HS-5 (cell line): ENCODE data around the gene KLHDC9.
"Not testable (repeated sequence)": the region's sequence is repeated elsewhere in the genome, so short reads cannot be mapped to it uniquely, and the experiment has no call there.

ENCODE experiments used
- DNase-seq: peaks from one replicate; pipeline ENCODE4 v3.0.0-alpha.2; 2012; ENCODE audit warnings: low read depth

KLHDC9 gene

DNA sequence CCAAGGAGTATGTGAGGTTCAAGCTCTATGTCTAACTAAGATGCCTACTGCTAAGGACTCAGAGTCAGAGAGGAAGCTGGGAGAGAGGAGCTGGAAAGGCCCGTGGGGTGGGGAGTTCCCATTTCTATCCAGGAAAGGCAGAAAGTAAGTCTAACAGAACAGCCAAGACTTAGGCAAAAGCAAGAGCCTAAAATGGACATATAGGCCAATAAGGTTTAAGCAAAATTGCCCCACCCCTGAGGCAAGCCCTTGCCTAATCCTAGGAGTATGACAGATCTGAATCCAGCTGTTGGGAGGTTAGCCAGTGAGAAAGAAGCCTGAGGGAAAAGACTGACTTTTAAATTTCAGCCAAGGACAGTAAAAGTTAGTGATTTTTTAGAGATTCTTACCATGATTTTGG lies 1.6 kb upstream of the KLHDC9 start:
- no peak for DNase-seq

- DNase-seq, result no peak
These were observed 1.1 kb downstream of the KLHDC9 start for GRCh38 chr1:161099090-161099802.

GRCh38 chr1:161100556-161100955 lies 2.4 kb downstream of the KLHDC9 start:
- no peak for DNase-seq

- no peak for DNase-seq
These were observed 8.3 kb downstream of the KLHDC9 start for GRCh38 chr1:161106431-161106830.

GRCh38 chr1:161111117-161111516 lies 13.0 kb downstream of the KLHDC9 start:
- no peak for DNase-seq

DNA sequence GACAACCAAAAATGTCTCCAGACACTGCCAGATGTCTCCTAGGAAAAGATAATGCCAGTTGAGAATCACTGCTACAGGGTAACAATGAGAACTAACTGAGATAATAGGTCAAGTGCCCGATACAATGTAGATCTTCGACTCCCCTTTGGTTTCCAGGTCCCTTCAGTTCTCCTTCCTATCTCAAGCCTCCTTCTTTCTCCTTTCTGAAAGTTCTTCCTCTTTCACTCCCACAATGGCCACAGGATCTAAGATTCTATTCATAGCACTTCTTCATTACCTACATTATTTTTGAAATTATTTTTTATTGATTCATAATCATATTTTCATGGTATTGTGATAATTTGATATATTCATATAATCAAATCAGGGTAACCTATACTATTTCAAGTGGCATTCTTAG lies 13.4 kb downstream of the KLHDC9 start:
- no peak for DNase-seq

GRCh38 chr1:161113915-161114314 lies 15.8 kb downstream of the KLHDC9 start:
- no peak for DNase-seq

DNA sequence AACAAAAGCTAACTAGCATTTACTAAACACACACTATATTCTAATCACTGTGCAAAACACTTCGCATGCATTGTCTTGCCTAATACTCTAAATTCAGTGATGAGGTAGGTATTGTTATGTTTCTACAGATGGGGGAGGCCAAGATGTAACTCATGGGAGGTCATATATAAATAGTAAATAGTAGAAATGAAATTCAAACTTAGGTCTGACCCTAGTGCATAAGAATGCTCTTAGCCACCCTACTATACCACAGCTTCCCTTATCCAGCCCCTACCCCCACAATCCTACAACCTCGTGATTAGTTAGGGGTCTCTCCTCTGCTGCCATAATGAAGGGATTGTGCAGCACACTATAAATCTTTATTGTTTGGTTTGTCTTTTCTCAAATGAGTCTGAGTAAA lies 16.4 kb downstream of the KLHDC9 start:
- DNase-seq, result no peak

GRCh38 chr1:161115132-161115711 lies 17.1 kb downstream of the KLHDC9 start:
- DNase-seq, result peak; percentile 98

GRCh38 chr1:161115961-161116360 lies 17.8 kb downstream of the KLHDC9 start:
- DNase-seq, result not testable (repeated sequence)

GRCh38 chr1:161117759-161118581 lies 19.8 kb downstream of the KLHDC9 start, which contains the start of the genes NIT1 and PFDN2:
TSS of gene NIT1 (plus strand) at chr1:161118105. CDS start at chr1:161118177, 72 bp downstream.
TSS of gene PFDN2 (minus strand) at chr1:161118037. CDS start at chr1:161118026, 11 bp downstream.
- DNase-seq, result no peak

DNA sequence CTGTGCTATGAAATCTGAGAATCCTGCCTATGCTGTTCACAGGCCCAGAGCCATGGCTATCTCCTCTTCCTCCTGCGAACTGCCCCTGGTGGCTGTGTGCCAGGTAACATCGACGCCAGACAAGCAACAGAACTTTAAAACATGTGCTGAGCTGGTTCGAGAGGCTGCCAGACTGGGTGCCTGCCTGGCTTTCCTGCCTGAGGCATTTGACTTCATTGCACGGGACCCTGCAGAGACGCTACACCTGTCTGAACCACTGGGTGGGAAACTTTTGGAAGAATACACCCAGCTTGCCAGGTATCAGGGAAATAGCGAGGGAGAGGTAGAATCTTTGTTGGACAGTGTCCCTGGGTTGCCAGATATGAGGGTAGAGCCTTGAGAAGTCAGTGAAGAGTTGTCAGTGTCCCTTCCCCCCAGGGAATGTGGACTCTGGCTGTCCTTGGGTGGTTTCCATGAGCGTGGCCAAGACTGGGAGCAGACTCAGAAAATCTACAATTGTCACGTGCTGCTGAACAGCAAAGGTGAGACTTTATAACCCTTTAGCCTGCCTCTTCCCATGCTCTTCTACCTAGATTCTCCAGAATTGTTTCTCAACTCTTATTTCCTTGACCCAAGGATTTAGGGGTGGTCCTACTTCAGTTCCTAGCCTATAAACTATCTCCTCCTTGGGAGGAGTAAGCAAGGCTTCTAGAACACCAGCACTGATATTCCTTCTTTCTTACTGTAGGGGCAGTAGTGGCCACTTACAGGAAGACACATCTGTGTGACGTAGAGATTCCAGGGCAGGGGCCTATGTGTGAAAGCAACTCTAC lies 21.1 kb downstream of the KLHDC9 start:
- no peak for DNase-seq

- no peak for DNase-seq
These were observed 23.0 kb downstream of the KLHDC9 start for GRCh38 chr1:161121042-161121650.

DNA sequence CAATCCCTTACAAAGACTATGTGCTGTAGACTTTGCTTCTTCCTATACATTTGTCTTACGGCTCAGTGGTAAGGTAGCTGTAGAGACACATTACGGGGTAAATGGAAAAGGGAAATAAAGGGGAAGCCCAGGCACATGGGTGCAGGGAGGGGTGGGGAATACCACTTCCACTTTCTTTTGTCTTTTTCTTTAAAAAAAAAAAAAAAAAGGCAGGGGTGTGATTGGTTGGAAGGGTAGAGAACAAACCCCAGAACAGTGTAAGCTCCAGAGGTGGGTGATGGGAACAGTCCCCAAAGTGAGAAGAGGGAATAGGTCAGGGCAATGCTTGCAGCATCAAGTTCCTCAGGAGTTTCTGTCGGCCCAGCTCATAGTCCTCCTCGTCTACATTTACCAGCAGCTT lies 23.7 kb downstream of the KLHDC9 start:
- DNase-seq, result no peak

- no peak for DNase-seq
These were observed 24.8 kb downstream of the KLHDC9 start for GRCh38 chr1:161122967-161123366.

DNA sequence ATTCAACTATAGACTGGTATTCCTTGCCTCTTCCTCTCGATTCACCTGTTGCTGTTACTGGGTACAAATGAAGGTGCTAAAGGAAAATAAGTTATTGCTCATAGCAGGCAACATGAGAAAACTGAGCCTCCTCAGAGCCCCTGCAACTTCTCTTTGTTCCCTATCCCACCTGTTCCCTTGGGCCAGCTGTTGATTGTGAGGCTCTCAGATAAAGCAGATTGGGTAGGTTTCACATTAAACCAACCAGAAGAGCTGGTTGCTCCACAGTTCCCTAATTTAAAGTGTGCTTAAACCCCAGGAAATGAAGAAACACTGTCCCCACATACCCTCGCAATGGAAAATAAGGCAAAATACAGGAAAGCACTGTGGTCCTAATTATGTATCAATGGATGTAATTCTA lies 29.5 kb downstream of the KLHDC9 start:
- no peak for DNase-seq

GRCh38 chr1:161128591-161129420 lies 30.6 kb downstream of the KLHDC9 start:
- no peak for DNase-seq

- DNase-seq, result no peak
These were observed 32.1 kb downstream of the KLHDC9 start for GRCh38 chr1:161130266-161130665.

GRCh38 chr1:161131523-161132409 lies 33.6 kb downstream of the KLHDC9 start:
- DNase-seq, result no peak
